Measurements from ENCODE around the gene BPIFB2.

DNA sequence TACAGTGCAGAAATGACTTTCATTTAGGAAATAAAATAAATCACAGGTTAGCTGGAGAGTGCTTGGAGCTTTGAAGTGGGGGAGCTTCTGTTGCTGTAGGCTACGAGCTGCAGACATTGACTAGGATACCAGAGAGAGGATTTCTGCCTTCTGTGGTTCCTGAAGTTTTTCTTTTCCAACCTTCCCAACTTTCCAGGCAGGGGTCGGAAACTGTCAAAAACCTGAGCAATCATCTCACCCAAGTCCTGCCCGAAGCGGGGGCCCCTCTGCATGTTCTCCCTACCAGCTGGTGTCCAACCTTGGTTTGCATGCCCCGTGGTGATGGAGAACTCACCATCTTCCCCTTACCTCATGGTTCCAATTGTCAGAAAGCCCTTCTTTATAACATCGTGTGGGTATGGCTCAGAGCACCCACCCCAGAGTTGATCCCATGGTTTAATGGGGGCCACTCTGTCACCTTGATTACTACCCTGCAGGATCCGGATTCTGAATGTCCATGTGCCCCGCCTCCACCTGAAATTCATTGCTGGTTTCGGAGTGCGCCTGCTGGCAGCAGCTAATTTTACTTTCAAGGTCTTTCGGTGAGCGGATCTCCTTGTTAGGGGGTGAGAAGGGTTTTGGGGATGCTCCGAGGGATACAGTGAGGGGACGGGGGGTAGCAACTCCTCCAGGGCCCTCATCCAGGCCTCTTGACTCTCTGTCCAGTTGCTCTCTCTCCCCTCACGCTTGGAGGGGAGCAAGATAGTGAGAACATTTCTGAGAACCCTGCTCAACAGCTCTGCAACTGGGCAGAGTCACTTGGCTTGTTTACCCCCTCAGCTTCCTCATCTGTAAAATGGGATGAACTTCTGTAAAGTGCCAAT, 5.1 kb downstream of the BPIFB2 start:
- TF ChIP-seq, protein P1, sequence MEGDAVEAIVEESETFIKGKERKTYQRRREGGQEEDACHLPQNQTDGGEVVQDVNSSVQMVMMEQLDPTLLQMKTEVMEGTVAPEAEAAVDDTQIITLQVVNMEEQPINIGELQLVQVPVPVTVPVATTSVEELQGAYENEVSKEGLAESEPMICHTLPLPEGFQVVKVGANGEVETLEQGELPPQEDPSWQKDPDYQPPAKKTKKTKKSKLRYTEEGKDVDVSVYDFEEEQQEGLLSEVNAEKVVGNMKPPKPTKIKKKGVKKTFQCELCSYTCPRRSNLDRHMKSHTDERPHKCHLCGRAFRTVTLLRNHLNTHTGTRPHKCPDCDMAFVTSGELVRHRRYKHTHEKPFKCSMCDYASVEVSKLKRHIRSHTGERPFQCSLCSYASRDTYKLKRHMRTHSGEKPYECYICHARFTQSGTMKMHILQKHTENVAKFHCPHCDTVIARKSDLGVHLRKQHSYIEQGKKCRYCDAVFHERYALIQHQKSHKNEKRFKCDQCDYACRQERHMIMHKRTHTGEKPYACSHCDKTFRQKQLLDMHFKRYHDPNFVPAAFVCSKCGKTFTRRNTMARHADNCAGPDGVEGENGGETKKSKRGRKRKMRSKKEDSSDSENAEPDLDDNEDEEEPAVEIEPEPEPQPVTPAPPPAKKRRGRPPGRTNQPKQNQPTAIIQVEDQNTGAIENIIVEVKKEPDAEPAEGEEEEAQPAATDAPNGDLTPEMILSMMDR (optimal IDR thresholded peaks at IDR 0.05 in 1 of 3, IDR thresholded peaks at IDR 0.05 in 1 of 3, conservative IDR thresholded peaks at IDR 0.05 in 1 of 3; ENCODE audit: extremely low read depth in 1 of 3, insufficient read depth in 2 of 3, low read length in 3 of 3) = no peak
- no peak for TF ChIP-seq EZH2 (IDR thresholded peaks at IDR 0.05; ENCODE audit: low read length)

Data from keratinocyte (primary cell).